Measurements from ENCODE around the gene IL34.

Gene IL34

GRCh38 chr16:70678121-70678897, 31.9 kb downstream of the IL34 start:
- no peaks in the 10 kb centered on the region for H3K27me3 ChIP-seq
- no peaks in the 10 kb centered on the region for H3K36me3 ChIP-seq
- no peak overlapping the region for H3K27ac ChIP-seq
- no peak overlapping the region for H3K4me3 ChIP-seq (ENCODE audit: low read depth in 1 of 2, low read length in 1 of 2)
- no peaks in the 10 kb centered on the region for H3K9me3 ChIP-seq
- no peak for TF ChIP-seq CTCF (IDR thresholded peaks at IDR 0.05)
- H3K4me1 ChIP-seq (ENCODE audit: control insufficient read depth in 1 of 2, insufficient read depth in 1 of 2, low read depth in 1 of 2, low read length in 1 of 2): no peaks in the 10 kb centered on the region

DNA sequence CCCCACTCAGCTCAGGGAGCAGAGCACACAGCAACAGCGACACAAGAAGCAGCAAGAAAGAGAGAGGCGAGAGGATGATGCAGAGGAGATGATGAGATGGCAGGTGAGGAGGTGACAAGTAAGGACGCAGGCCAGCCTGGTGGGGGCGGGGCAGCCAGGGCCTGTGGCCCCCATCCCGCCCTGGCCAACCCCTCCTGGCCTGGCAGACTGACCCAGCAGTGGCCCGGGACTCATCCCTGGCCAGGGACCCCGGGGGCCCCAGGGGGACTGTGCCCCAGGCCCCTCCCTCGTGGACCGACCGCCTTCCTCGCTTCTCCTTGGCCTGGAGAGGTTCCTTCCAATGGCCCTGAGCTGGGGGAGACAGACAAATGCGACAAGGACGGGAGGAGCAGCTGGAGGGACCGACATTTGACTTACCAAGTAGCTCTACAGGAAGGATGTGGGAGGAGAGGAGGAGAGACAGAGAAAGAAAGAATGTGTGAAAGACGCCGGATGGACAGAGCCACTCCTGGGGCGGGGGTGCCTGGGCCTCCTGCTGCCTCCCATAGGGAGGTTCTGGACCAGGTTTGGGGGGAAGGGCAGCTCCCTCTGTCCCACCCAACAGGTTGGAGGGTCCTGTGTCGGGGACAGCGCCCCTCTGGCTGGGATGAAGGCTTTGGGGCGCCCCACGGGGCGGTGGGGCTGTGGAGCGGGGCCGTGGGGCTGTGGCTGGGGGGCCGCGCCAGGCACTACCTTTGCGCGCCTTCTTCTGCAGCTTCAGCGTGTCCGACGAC, 32.7 kb downstream of the IL34 start:
- no peak for TF ChIP-seq CTCF (IDR thresholded peaks at IDR 0.05)
- H3K9me3 ChIP-seq: no peaks in the 10 kb centered on the region
- H3K36me3 ChIP-seq: no peaks in the 10 kb centered on the region
- peaks cover under 1% of the 10 kb centered on the region for H3K27me3 ChIP-seq
- no peak overlapping the region for H3K27ac ChIP-seq
- no peak overlapping the region for H3K4me3 ChIP-seq (ENCODE audit: low read depth in 1 of 2, low read length in 1 of 2)
- H3K4me1 ChIP-seq (ENCODE audit: control insufficient read depth in 1 of 2, insufficient read depth in 1 of 2, low read depth in 1 of 2, low read length in 1 of 2): no peaks in the 10 kb centered on the region

GRCh38 chr16:70679671-70680494, 33.5 kb downstream of the IL34 start:
- H3K36me3 ChIP-seq: no peaks in the 10 kb centered on the region
- no peak overlapping the region for H3K4me3 ChIP-seq (ENCODE audit: low read depth in 1 of 2, low read length in 1 of 2)
- peaks cover under 1 to 2% of the 10 kb centered on the region in 2 experiments for H3K4me1 ChIP-seq (ENCODE audit: control insufficient read depth in 1 of 2, insufficient read depth in 1 of 2, low read depth in 1 of 2, low read length in 1 of 2)

GRCh38 chr16:70680495-70681381, 34.4 kb downstream of the IL34 start:
- no peak for TF ChIP-seq CTCF (IDR thresholded peaks at IDR 0.05)
- peaks cover 8 to 9% of the 10 kb centered on the region in 2 experiments for H3K4me1 ChIP-seq (ENCODE audit: control insufficient read depth in 1 of 2, insufficient read depth in 1 of 2, low read depth in 1 of 2, low read length in 1 of 2)
- H3K36me3 ChIP-seq: no peaks in the 10 kb centered on the region
- no peak overlapping the region for H3K27ac ChIP-seq
- H3K9me3 ChIP-seq: no peaks in the 10 kb centered on the region
- H3K27me3 ChIP-seq: peaks cover 16% of the 10 kb centered on the region
- H3K4me3 ChIP-seq (ENCODE audit: low read depth in 1 of 2, low read length in 1 of 2): no peak overlapping the region

More at GRCh38 chr16:70679671-70680494, 33.5 kb downstream of the IL34 start:
- Histone ChIP-seq H3K27ac (no peak overlapping the region), H3K27me3 (peaks cover 8% of the 10 kb centered on the region), H3K9me3 (no peaks in the 10 kb centered on the region)
- TF ChIP-seq CTCF (IDR thresholded peaks at IDR 0.05): no peak
